ENCODE results near the gene SMC1B. TPM values are rescaled to one million over a fixed set of nuclear protein-coding genes. Genes with fewer than 3 reads are reported as not detected.

SMC1B gene
- total RNA-seq, 1 experiment from 2014 or later = not detected

DNA sequence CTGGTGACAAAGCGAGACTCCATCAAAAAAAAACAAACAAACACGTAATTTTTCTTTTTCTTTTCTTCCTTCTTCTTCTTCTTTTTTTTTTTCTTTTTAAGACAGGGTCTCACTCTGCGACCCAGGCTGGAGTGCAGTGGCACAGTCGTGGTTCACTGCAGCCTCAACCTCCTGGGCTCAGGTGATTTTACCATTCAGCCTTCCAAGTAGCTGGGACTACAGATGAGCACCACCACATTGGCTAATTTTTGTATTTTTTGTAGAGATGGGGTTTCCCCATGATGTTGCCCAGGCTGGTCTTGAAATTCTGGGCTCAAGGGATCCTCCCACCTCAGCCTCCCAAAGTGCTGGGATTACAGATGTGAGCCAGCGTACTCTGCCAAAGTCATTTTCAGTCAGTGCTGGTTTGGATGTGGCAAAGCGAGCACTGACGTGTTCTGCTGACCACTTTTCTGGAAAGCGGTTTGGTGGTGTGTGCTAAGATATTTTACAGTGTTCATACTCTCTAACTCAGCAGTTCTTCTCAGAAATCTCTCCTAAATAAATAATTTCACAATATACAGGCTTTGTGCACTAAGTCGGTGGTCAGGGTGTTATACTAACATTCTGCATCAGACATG is 92.9 kb downstream of the SMC1B start:
- no peak for DNase-seq (ENCODE audit: low read depth)

DNA sequence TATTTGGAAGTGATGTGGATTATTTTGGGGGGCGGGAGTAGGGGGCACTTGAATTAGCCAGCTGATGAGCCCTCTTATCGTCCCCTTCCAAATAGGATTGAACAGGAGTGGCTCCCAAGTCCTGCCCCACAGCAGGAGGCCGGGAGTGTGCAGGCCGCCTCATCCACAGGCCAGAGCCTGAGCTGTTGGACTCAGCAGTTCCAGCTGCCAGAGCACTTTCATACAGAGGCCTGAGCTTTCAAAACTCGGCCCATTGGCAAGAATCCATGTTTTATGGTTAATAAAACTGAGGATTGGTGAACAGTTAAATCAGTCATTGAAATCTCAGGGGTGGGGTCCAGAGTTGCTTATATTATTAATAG is 94.1 kb downstream of the SMC1B start:
- peak; percentile 36 for DNase-seq (ENCODE audit: low read depth)

DNA sequence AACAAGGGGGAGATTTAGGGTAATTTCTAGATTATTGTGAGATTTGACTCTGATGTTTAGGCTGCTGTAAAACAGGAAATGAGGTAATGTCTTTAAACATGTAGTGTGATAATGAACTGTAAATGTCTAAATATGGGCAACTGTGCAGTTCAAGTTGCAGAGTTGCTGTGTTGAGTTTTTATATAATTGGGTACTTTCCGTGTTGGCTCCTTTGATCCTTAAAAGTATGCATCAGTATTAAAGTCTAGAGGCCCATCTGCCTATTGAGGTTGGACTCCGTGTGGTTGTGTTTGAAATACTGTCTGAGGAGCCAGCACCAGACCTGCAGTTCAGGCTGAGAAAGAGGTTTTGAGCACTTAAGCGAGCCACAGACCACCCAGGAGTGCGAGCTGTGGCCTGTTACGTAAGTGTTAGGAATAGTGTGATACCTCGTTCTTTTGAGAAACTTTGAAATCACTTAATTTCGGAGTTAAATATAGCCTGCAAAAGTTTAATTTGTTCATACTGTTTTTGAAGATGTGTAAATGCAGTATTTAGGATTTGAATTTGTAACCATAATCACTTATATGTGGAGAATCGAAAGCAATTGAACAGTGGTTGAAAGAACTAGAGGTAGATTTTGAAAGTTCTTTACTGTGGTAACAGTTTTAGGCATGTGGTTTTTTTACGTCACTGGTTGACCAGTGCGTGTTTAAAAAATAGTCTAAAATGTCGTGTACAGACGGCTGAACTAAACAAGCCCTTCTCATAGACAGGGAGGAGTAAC is 94.7 kb downstream of the SMC1B start:
- no peak for DNase-seq (ENCODE audit: low read depth)

DNA sequence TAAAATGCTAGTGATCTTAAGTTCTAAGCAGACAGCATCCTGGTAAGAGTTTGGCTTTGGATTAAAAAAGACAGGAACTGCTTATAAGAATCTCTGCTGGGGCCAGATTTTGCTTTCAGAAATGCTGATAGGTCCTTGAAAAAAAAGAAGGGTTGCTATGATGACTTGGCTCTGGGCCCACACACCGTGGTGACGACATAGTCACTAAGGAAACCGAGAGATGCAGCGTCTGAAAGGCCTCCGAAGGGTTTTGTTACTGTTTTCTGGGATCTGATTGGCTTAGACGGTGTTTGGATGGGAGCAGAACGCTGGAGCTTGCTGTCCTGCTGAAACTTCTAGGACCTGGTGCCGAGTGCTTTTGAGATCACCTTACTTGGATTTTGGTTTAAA is 95.2 kb downstream of the SMC1B start:
- DNase-seq (ENCODE audit: low read depth) = peak; percentile 68

DNA sequence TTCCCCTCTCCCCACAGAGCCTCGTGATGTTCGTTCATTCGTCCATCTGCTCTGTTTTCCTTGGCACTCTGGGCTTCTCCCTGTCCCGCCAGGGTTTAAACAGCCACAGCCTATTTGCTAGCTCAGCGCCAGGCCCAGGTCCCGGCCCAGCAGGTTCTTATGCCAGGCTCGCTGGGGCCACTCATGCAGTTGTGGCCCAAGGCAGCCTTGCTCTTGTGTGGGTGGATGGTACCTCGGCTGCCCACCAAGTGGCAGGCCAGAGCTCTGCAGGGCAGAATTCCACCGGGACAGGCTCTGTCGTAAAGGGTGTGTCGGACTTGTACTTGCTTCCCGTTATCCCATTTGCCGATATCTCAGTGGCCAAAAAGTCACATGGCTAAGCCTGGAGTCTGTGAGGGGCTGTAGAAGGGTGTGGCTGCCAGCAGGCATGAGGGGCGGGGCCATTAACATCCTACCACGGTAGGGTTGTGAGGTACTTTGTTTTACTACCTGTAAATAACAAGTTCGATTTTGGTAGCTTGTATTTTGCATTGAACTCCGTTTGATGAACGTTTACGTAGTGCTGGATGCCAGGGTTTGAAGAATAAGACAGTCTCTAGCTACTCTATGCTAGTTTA is 95.7 kb downstream of the SMC1B start:
- peak; percentile 23 for DNase-seq (ENCODE audit: low read depth)

DNA sequence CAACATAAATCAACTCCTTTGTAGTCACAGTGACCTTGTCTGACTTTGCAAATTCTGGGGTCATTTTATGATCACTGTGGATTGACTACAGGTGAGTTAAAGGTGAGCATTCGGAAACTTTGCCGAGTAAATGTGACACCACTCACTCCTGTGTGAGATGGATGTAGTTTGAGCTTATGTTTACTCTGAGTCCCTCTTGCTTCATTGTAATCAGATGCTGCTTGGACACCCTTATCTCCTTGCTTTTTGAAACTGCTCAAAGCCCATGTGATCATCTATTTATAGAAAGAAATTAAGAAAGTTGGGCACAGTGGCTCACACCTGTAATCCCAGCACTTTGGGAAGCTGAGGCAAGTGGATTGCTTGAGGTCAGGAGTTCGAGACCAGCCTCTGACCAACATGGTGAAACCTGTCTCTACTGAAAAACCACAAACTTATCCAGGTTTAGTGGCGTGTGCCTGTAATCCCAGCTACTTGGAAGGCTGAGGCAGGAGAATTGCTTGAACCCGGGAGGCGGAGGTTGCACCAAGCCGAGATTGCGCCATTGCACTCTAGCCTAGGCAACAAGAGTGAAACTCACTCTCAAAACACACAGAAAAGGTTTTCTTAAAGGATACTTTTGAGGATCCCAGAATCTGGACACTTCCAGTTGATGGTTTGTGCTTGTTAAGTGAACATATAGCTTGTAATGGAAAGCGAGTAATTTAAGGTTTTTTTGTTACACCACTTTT is 96.4 kb downstream of the SMC1B start:
- no peak for DNase-seq (ENCODE audit: low read depth)

DNA sequence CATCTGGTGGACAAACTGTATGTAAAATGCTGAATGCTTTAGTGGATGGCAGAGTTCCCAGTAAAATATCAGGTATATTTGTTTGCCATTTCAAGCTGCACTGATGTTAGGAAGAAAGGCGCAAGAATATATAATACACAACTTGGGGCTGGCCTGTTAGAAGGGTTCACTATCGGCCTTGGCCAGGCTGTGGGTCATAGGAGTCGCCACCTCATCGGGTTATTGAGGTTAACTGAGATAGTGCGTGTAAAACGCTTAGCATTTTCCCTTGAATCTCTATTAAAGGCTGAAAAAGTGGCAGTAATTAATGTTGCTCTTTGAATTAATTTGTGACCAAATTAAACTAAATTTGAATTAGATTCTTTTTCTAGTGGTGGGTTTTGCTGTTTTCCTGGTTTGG is 98.6 kb downstream of the SMC1B start:
- no peak for DNase-seq (ENCODE audit: low read depth)

DNA sequence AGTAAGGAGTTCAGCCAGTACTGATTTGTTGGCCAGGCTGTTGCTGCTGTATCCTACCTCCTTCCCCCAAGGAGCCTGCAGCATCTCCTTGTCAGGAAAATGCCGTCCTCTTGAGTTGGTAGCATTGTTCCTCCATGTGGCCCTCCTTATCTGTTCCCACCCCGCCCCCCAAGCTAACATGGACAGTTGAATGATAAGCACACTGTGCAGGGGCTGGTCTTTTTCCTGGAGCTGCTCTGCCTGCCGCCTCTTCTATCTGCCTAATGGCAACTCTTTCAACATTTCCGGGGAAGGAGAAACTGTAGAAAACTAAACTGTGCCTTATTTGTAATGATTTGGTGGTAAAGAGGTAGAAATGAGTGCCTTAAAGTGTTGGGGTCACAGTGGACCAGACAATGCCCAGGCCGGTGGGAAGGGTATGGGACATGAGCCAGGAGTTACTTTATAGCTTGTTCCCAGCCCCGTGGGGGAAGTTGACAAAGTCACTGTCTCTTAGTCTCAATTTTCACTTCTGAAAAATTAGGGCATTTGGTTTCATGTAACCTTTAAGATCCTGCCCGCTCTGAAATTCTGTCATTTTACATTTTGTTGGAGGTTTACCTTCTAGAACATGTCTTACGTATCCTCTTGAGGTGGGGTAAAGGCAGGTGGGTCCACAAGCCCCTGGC is 99.2 kb downstream of the SMC1B start:
- no peak for DNase-seq (ENCODE audit: low read depth)

DNA sequence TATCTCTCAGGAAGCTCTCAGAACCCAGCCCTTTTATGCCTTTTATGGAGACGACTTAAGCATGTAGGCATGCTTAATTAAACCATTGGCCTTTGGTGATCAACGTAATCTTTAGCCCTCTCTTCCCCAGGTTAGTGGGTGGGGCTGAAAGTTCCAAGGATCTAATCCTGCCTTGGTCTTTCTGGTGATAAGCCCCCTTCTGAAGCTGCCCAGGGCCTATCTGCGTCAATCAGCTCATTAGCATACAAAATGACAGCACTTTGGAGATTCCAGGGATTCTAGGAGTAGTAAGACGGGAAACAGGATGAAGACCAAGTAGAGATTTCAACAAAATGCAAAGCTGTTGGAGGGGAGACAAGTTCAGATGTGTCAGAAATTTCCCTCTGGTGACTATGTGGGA is 100.5 kb downstream of the SMC1B start:
- no peak for DNase-seq (ENCODE audit: low read depth)

DNA sequence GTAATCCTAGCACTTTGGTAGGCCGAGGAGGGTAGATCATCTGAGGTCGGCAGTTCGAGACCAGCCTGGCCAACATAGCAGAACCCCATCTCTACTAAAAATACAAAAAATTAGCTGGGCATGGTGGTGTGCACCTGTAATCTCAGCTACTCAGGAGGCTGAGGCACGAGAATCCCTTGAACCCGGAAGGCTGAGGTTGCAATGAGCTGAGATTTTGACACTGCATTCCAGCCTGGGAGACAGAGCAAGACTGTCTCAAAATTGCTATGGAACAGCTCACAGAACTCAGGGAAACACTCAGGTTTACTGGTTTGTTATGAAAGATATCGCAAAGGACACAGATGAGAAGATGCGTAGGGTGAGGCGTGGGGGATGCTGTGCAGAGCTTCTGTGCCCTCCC is 101.0 kb downstream of the SMC1B start:
- no peak for DNase-seq (ENCODE audit: low read depth)

DNA sequence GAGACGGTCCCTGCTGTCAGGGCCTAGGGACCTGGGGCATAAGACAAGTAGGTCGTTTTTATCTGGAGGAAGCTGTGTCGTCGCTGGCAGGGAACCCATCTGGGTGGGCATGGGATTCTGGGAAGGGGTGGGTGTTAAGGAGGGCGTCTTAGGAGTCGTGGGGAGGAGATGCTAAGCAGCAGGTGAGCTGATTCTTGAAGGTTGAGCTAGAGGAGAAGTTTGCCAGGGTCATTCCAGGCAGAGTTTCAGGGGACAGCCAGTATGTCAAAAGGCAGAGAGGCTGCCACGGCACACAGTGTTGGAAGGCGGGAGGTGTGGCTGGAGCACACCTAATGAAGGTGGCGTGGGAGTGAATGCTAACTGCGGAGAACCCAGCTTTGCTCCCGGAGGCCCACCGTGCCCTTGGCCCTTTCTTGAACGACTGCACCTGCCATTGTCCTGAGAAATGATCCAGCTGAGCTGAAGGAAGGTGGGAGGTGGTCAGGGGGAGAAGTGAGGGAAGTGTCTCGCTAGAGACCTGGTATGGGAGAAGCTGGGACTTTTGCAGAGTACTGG is 102.3 kb downstream of the SMC1B start:
- DNase-seq (ENCODE audit: low read depth) = no peak

DNA sequence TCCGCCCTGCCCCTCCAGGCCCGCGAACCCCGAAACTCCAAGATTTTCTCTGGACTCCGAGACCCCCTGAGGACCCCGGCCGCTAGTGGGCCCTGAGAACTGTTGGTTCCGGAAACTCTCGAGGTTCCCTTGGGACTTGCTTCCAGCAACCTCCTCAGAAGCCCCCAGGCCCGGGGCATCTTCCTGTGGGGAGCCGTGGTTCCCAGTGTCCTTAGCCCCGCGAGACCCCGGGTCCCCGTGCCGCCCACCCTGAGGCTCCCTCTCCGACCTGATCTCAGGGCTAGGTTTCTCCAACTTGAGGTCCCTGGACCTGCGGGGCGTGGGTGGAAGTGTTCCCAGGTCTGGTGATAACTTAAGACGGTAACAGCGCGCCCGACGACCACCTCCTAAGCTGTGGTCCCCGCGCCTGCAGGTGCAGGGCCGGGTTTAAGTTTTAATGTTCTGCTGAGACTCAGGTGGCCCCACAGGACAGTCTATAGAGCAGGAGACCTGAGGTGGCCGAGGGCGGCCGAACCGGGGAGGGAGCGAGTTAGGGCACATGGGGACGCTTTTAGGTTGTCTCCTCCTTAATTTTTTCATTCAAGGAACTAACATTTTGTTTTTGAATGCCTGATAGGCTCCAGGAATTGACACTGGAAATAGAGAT is 102.9 kb downstream of the SMC1B start:
- DNase-seq (ENCODE audit: low read depth) = no peak

DNA sequence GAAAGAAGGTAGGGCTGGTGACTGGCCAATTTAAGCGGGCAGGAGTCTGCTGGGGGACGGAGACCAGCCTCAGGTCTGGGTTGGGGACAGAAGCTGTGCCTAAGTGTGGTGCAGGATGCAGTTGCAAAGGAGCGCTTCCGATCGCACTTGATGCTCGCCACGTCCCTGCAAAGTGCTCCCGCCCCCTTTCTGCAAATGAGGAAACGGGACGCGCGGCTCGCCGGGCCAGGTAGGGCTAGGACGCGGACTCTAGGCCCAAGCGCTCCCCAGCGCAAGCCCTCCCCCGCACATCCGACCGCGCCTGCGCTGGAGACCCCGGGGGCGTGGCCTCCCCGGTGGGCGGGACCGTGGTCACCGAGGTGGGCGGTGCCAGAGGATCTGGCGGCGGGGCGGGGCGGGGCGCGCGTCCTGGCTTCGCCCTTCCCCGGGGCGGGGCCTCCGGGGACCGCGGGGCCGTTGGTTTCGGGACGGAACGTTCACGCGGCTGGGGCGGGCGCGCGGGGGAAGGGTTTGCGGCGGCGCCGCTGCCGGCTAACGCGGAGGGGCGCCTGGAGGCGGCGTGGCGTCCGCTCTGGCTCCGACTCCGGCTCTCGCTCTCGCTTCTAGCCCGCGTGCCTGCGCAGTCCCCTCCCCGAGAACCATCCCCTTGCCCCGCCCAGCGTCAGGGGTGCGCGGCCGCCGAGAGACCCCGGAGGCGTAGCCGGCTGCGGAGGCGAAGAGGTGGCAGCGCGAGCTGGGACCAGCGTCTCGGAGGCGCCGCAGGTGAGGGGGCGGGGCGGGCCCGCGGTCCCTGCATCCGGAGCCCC is 103.8 kb downstream of the SMC1B start, which contains the start of gene FAM118A:
Gene FAM118A, plus strand, starts transcription at position 513 of the 806 bp plus-strand sequence. CDS start 12,446 bp downstream, outside the sequence.
- DNase-seq (ENCODE audit: low read depth) = peak; percentile 82

DNA sequence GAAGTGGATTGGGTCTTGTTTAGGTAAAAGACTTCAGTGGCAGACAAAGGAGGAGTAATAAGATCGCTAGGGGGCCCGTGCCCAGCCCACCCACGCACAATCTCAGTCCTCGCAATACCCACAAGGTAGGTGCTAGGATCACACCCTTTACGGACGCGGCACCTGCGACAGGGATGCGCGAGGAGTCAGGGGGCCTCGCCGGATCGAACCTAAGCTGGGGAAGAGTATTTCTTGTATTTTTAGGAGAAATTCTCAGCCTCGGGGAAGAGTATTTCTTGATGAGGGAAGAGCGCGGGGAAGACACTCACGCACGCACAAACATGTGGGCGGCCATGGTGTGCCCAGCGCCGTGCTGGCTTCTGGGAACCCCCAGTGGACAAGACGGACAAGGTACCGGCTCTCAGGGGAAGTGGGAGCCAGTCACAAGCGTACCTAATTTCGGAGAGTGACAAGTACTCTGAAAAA is 104.4 kb downstream of the SMC1B start:
- DNase-seq (ENCODE audit: low read depth) = no peak

DNA sequence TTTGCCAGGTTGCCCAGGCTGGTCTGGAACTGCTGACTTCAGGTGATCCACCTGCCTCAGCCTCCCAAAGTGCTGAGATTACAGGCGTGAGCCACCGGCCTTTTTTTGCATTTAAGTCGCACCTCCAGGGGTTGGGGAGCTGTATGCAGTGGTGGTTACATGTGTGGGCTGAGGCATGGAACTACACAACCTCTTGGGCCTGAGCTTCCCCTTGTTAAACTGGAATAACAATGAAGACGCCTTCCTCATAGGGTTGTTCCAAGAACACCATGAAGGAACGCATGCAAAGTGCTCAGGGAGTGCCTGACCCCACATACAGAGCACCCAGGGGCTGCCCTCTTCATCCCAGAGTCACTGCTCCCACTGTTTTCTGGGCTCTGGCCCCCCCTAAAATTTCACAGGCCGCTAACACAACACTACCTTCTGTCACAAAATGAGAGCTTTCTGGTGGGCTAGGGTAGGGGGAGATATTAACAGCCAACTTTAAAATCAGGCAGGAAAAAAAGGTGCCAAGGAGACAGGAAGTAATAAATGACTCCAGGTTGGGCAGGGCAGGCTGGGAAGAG is 104.9 kb downstream of the SMC1B start:
- DNase-seq (ENCODE audit: low read depth) = no peak

DNA sequence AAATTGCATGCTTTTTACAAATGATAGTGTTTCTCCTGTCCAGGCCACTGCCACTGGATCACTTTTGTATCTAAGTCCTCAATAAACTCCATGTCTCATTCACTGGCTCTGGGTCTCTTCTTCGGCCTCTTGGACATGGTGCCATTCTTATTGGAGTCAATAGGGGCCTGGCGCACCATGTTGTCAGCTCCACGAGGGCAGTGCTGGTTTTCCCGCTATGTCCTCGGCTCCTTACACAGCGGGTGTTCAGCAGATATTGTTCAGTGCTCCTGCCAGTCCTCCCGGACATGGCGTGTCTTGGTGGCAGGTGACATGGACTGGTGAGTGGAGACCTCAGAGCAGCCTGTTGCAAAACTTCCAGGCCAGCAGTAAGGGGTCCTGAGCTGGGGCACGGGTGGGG is 107.3 kb downstream of the SMC1B start:
- no peak for DNase-seq (ENCODE audit: low read depth)

DNA sequence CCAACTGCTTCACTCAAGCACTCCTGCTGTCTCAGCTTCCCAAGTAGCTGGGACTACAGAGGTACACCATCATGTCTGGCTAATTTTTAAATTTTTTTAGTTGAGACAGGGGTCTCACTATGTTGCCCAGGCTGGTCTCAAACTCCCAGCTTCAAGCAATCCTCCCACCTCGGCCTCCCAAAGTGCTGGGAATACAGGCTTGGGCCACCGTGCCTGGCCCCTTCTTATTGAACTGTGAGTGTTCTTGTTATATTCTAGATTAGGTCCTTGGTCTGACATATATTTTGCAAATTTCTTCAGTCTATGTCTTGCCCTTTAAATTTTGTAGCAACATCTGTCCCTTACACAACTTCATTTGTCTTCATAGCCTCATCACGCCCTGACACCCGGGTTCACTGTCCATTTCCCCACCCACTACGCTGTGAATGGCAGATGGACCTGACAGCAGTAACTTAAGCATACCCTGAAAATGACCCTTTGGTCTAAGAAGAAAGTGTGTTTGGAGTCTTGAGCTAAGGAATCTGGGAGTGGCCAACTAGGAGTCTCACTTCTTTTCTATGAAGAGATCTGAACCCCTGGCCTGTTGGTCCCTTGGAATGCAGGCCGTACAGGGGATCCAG is 107.8 kb downstream of the SMC1B start:
- DNase-seq (ENCODE audit: low read depth) = no peak

DNA sequence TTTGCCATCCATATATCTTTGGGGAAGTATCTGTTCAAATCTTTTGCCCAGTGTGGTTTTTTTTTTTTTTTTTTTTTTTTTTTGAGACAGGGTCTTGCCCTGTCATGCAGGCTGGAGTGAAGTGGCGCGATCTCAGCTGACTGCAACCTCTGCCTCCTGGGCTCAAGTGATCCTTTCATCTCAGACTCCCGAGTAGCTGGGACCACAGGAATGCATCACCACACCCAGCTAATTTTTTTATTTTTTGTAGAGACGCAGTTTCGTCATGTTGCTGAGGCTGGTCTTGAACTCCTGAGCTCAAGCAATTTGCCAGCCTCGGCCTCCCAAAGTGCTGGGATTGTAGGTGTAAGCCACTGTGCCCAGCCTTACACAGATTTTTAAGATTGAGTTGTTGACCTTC is 108.4 kb downstream of the SMC1B start:
- DNase-seq (ENCODE audit: low read depth) = no peak

DNA sequence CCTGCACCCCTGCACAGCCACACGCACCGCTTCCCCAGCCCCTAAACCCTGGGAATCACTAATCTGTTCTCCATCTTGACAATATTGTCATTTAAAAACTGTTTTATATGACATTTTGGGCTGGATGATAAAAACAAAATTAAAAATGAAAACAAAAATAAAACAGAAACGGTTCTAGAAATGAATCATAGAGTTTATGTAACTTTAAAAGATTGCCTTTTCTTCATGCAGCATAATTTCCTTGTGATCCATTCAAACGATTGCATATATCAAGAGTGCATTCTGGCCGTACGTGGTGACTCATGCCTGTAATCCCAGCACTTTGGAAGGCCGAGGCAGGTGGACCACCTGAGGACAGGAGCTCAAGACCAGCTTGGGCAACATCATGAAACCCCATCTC is 110.2 kb downstream of the SMC1B start:
- no peak for DNase-seq (ENCODE audit: low read depth)
